A549 (cell line): ENCODE measurements around the gene ANKRD29.

Experiments used
- CTCF ChIP-seq: fragments of >200 bp; sonication (Bioruptor Twin); formaldehyde crosslinking; IDR thresholded peaks from 3 replicates; pipeline ENCODE4 v1.5.1; 2016
- MAX ChIP-seq: IDR thresholded peaks from 2 replicates; pipeline ENCODE4 v1.6.1; 2012
- RARB ChIP-seq: fragments of 250-450 bp; sonication (Bioruptor Pico); IDR thresholded peaks from 2 replicates; pipeline ENCODE4 v1.8.0; 2021; ENCODE audit warnings: mild to moderate bottlenecking, moderate library complexity
- RCOR1 ChIP-seq: fragments of 150-350 bp; IDR thresholded peaks from 2 replicates; pipeline ENCODE4 v1.6.1; 2014; ENCODE audit warnings: antibody characterized with exemption, low read length, low read depth

GRCh38 chr18:23671564-23671963 is 8.9 kb upstream of the ANKRD29 start:
- TF ChIP-seq CTCF (no peak), MAX (no peak), RCOR1 (no peak), RARB (CRISPR knock-in tag) (no peak)
